Stimulated activated naive CD8-positive, alpha-beta T cell treated with anti-CD3 and anti-CD28 coated beads, Interleukin-15, Interleukin-2, amounts not matched to agents 100 ng/mL and 50 ng/mL, for 24 hours (primary cell): Measurements from ENCODE around the gene SPCS2.
A peak's percentile ranks its signal among the peaks of the same experiment; 100 is the strongest.
"Not testable (repeated sequence)": the region's sequence is repeated elsewhere in the genome, so short reads cannot be mapped to it uniquely, and the experiment has no call there.

Experiments used
- H3K27ac Mint-ChIP-seq: one replicate; pipeline ENCODE4 v1.8.0; 2021; ENCODE audit warnings: mild to moderate bottlenecking, mixed read lengths
- H3K27me3 Mint-ChIP-seq: one replicate; pipeline ENCODE4 v1.8.0; 2021; ENCODE audit warnings: mixed read lengths
- H3K36me3 Mint-ChIP-seq: one replicate; pipeline ENCODE4 v1.8.0; 2021; ENCODE audit warnings: low read depth, mixed read lengths
- H3K4me1 Mint-ChIP-seq: one replicate; pipeline ENCODE4 v1.8.0; 2021; ENCODE audit warnings: low read depth, mixed read lengths
- H3K4me3 Mint-ChIP-seq: one replicate; pipeline ENCODE4 v1.8.0; 2021; ENCODE audit warnings: mild to moderate bottlenecking, mixed read lengths
- H3K9me3 Mint-ChIP-seq: one replicate; pipeline ENCODE4 v1.8.0; 2021; ENCODE audit warnings: mixed read lengths

Gene SPCS2

DNA sequence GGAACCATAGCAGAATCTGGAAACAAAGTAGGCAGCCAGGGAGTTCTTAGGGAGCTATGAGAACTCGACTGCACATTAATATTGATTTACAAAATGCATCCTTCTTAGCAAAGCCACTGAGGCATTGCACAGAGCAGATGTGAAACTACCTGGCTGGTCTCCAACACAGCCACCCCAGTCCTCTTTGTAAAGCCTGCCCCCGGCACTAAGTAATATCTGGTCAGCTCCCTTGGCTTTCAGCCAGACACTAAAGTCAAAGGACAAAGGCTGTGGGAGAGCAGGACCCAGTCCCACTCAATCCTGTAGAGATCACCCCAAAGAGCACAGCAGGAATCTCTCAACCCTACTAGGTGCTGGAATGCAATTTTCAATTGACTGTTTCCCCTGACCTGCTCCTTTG lies 13.0 kb upstream of the SPCS2 start:
- H3K4me1 Mint-ChIP-seq = peaks cover 14% of the 10 kb centered on the region
- no peaks in the 10 kb centered on the region for H3K9me3 Mint-ChIP-seq
- peaks cover 37% of the 10 kb centered on the region for H3K36me3 Mint-ChIP-seq
- H3K27ac Mint-ChIP-seq = no peak overlapping the region
- no peak overlapping the region for H3K4me3 Mint-ChIP-seq
- H3K27me3 Mint-ChIP-seq = no peaks in the 10 kb centered on the region

DNA sequence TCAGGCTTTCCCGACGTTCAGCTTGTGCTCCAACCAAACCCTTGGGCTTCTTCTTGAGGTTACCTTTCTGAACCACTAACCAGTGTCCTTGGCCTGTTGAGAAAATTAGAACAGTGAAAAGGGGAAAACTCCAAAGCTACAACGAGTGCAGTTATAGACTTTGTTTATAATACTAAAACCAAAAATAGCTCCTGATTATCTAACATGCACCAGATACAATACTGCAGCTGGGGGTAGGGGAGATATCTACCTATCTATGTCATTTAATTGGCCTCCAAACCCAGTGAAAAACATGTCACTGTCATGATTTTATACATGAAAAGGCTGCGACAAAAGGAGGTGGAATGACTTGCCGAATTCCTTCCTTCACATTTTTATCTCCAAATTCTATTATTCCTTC lies 12.1 kb upstream of the SPCS2 start:
- peaks cover 42% of the 10 kb centered on the region for H3K36me3 Mint-ChIP-seq
- H3K4me1 Mint-ChIP-seq = peaks cover 14% of the 10 kb centered on the region
- no peak overlapping the region for H3K27ac Mint-ChIP-seq

DNA sequence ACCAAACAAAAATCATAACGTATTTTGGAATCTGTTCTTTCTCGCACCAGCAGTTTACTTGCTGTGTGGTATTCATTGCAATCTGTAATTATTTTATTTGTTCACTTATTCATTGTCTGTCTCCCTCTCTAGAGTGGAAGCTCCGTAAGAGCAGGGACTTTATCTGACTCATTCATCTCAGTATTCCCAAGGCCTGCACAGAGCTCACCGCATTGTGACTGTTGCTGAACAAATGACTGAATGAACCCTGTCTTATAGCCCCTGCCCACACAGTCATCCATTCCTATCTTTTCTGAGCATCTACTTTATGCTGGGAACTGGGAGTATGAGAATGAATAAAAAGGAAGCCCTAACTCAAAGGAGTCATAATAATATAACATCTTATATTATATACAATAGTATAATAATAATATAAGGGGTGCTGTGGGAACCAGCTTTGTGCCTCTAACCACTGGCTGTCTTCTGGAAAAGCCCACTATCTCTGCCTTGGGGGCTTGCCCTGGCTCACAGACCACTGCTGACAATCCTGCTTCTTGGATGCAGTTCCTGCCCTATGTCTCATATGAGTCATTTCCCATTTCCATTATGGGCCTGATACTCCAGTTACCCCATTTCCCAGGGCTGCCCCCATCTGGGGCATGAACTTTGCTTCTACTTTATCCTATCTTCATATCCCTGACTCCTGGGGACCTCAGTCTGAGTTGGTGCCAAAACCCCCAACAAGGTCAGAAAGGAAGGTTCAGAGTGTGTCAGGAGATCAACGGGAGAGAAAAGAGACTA lies 11.2 kb upstream of the SPCS2 start:
- Mint-ChIP-seq H3K9me3 (no peaks in the 10 kb centered on the region), H3K4me1 (peaks cover 15% of the 10 kb centered on the region), H3K27ac (no peak overlapping the region), H3K36me3 (peaks cover 42% of the 10 kb centered on the region), H3K4me3 (no peak overlapping the region), H3K27me3 (no peaks in the 10 kb centered on the region)

More for the DNA sequence above, 12.1 kb upstream of the SPCS2 start:
- Mint-ChIP-seq H3K27me3 (no peaks in the 10 kb centered on the region), H3K9me3 (no peaks in the 10 kb centered on the region), H3K4me3 (no peak overlapping the region)

DNA sequence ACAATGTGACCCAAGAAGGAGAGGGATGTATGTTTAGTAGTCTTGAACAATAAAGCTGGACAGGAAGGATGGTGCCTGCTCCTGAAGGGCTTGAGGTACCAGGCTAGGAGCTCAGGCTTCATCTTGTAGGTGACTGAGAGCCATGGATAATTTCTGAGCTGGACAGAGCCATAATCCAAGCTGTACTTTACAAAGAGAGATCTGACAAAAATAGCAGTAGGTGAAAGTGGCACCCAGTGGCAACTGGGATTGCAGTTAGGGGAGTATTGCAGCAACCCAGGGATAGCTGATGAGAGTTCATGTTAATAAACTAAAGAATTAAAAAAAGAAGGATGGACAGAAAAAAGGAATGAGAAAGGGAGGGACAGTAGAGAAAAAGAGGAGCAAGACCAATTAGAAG lies 7.6 kb upstream of the SPCS2 start:
- Mint-ChIP-seq H3K4me3 (no peak overlapping the region), H3K27me3 (no peaks in the 10 kb centered on the region), H3K36me3 (peaks cover 31% of the 10 kb centered on the region), H3K27ac (no peak overlapping the region), H3K9me3 (no peaks in the 10 kb centered on the region), H3K4me1 (peaks cover 31% of the 10 kb centered on the region)

DNA sequence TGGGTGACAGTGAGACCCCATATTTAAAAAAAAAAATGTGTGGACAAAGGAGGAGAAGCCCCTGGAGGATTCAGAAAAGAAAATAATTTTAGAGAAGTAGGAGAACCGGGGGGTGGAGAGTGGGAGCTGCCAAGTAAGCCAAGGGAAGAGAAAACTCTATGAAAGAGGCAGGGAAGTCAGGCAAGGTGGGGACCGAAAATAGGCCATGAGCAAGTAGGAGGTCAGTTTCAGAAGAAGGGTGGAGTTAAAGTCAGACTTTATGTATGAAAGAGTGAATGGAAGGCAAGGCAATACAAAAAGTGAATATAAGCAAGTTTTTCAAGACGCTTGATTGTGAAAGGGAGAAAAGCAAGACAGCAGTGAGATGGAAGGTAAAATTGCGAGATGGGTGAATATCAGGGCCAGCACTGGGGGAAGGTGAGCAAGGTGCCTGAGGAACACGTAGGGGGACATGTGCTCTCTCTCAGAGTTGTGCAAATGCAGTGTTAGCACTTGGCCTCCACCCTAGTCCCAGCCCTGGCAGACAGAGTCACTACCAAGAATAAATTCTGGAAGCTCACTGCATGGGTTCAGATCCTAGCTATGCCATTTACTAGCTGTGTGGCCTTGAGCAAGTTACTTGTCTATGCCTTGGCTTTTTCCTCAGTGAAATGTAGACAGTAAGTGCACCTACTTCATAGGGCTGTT lies 6.8 kb upstream of the SPCS2 start:
- H3K27me3 Mint-ChIP-seq = no peaks in the 10 kb centered on the region
- peaks cover 31% of the 10 kb centered on the region for H3K4me1 Mint-ChIP-seq
- no peak overlapping the region for H3K4me3 Mint-ChIP-seq
- no peaks in the 10 kb centered on the region for H3K9me3 Mint-ChIP-seq
- H3K36me3 Mint-ChIP-seq = peaks cover 30% of the 10 kb centered on the region
- peak overlapping the region; percentile 17 for H3K27ac Mint-ChIP-seq

DNA sequence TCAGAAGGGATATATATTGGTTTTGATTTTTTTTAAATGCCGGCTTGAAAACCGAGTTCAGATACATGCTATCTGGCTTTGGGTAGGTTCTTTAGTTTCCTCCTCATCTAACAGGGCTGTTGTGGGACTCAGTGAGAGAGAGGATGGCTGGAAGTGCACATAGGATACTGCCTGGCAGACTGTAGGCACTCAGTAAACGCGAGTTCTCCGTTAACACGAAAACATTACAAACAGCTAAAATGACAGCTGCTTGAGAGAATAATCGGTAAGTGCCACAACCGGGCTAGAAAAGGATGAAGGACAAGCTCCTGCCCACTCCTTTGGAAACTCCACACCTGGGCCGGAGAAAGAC lies 544 bp upstream of the SPCS2 start:
- H3K4me1 Mint-ChIP-seq = peaks cover 50% of the 10 kb centered on the region
- H3K27me3 Mint-ChIP-seq = no peaks in the 10 kb centered on the region
- H3K27ac Mint-ChIP-seq = peak overlapping the region; percentile 97
- peak overlapping the region; percentile 97 for H3K4me3 Mint-ChIP-seq
- peaks cover 31% of the 10 kb centered on the region for H3K36me3 Mint-ChIP-seq
- H3K9me3 Mint-ChIP-seq = no peaks in the 10 kb centered on the region

DNA sequence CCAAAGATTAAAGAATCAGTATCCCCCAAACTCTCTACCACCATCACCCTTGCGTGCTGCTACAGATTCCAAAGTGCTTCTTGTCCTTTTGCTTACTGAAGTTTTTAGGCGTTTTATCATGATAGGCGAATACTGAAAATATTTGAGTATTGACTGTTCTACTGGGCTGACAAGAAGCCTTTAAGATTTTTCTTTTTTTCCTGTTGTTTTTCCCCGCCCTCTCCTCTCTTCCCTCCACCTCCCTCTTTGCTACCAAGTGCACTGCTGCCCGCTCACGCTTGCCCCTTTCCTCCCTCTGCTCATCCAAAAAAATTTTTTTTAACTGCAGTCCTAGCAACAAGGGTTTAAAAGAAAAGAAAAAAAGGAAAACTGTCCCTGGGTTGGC lies 679 bp downstream of the SPCS2 start:
- peak overlapping the region; percentile 97 for H3K4me3 Mint-ChIP-seq
- H3K9me3 Mint-ChIP-seq = no peaks in the 10 kb centered on the region
- H3K27ac Mint-ChIP-seq = peak overlapping the region; percentile 97
- H3K27me3 Mint-ChIP-seq = no peaks in the 10 kb centered on the region
- H3K4me1 Mint-ChIP-seq = peaks cover 51% of the 10 kb centered on the region
- H3K36me3 Mint-ChIP-seq = peaks cover 31% of the 10 kb centered on the region

DNA sequence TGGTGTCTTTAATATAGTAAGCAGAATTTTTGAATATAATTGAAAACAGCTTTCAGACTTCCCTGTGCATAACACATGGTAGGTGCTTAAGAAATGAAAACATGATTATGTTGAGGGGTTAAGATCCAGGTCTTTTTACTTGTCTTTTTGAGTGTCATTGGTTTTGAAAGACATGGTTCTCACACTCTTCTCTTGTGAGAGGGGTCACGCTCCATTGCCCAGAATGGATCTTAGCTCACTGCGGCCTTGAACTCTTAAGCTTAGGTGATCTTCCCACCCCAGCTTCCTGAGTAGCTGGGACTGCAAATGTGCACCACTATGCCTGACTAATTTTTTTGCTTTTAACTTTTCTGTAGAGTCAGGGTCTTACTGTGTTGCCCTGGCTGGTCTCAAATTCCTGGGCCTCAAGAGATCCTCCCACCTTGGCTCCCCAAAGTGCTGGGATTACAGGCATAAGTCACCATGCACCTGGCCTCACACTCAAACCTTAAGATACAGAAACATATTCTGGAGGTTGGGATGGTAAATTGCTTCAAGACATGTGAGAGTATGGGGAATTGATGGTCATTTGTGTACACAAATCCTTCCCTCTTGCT lies 1.4 kb downstream of the SPCS2 start:
- Mint-ChIP-seq H3K27ac (peak overlapping the region; percentile 97), H3K4me3 (peak overlapping the region; percentile 97), H3K27me3 (no peaks in the 10 kb centered on the region), H3K4me1 (peaks cover 53% of the 10 kb centered on the region), H3K36me3 (peaks cover 31% of the 10 kb centered on the region), H3K9me3 (no peaks in the 10 kb centered on the region)

DNA sequence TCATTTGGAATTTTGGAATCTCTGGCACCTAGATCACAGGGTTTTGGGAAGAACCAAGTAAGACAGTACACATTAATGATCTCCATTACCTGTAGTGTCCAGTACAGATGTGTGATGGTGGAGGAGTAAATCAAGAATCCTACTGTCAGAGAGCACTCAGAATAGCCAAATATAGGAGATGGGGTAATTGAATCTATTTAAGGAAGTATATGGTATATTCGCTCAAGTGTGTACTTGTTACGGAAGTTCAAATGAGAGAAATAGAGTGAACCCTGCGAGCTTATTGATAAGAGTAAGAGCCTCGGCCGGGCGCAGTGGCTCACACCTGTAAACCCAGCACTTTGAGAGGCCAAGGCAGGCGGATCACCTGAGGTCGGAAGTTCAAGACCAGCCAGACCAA lies 2.2 kb downstream of the SPCS2 start:
- peaks cover 58% of the 10 kb centered on the region for H3K4me1 Mint-ChIP-seq
- no peaks in the 10 kb centered on the region for H3K27me3 Mint-ChIP-seq
- peaks cover 35% of the 10 kb centered on the region for H3K36me3 Mint-ChIP-seq
- peak overlapping the region; percentile 97 for H3K4me3 Mint-ChIP-seq
- no peaks in the 10 kb centered on the region for H3K9me3 Mint-ChIP-seq
- H3K27ac Mint-ChIP-seq = peak overlapping the region; percentile 36

DNA sequence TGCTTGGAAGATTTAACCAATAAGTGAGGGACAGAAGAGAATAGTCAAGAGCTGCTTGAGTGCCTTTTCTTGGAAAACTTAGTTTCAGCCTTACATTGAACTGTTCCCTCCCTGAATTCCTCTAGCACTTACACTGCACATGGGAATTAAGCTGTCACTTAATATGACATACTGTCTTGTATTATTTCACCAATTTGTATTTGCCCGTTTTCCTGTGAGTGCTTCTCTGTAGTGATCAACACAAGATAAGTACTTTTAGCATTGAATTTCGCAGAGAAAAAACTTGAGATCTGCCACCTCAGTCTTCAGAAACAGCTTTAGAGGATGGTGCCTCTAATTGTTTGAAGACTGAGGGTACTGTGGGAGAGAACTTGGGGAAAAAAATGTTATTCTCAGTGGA lies 3.7 kb downstream of the SPCS2 start:
- H3K9me3 Mint-ChIP-seq = no peaks in the 10 kb centered on the region
- no peaks in the 10 kb centered on the region for H3K27me3 Mint-ChIP-seq
- H3K4me3 Mint-ChIP-seq = no peak overlapping the region
- H3K27ac Mint-ChIP-seq = no peak overlapping the region
- peaks cover 44% of the 10 kb centered on the region for H3K36me3 Mint-ChIP-seq
- peaks cover 70% of the 10 kb centered on the region for H3K4me1 Mint-ChIP-seq

DNA sequence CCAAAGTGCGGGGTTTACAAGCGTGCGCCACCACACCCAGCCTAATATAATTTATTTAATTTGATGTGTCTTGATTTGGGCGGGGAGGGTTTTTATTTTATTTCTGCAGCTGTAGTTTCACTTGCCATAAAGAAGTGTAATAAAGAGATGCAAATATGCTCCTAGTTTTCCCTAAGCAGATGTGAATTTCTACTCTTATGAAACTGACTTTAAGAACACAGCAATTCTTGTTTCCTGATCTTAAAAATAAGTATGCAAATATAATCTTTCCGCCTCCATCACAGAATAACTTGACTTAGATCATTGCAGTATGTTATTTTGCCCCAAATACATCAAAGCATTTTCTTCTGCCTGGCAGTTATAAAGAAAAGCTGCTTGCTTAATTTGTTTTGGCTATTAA lies 4.4 kb downstream of the SPCS2 start:
- Mint-ChIP-seq H3K4me1 (peaks cover 76% of the 10 kb centered on the region), H3K4me3 (no peak overlapping the region), H3K36me3 (peaks cover 50% of the 10 kb centered on the region), H3K27me3 (no peaks in the 10 kb centered on the region), H3K9me3 (no peaks in the 10 kb centered on the region), H3K27ac (no peak overlapping the region)

DNA sequence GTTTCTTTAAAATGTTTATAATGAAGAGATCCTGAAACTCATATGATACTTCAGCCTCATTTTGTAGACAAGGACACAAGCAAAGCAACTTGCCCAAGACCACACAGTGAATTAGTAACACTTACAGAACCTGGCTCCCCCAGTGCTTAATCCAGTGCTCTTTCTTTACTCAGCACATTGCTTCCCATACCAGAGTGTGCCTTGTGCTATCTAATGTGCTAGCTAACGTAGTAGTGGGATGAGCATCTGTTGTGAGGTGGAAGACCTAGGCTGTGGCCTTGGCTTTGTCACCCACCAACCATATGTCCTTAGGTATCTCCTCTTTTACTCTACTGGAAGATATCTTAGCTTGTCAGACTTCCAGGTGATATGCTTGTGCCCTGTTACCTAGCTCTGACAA lies 5.1 kb downstream of the SPCS2 start:
- peaks cover 54% of the 10 kb centered on the region for H3K36me3 Mint-ChIP-seq
- H3K4me1 Mint-ChIP-seq = peaks cover 83% of the 10 kb centered on the region

DNA sequence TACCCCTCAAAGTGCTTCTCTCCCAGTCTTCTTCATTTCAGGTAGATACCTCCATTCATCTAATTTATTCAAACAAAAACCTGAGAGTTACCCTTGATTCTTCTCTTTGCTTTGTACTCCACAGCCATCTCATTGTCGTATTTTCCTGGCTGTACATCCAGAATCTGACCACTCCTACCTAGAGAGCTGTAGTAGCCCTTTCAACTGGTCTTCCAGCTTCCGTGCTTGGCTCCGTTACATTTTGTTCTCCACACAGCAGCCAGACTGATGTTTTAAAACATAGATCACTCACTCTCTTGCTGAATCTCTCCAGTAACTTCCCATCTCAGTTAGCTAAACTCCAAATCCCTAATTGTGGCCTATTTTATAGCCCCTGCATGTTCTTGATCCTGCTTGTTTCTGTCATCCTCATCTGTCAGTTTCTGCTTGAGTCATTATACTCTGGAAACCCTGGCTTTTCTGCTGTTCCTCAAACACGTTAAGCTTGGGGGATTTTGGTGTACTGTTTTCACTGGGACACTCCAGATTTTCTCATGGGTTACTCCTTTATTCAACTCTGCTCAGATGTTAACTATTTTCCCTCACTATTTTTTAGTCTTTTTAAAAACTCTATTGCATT lies 7.4 kb downstream of the SPCS2 start:
- Mint-ChIP-seq H3K4me1 (peaks cover 84% of the 10 kb centered on the region), H3K4me3 (no peak overlapping the region), H3K36me3 (peaks cover 57% of the 10 kb centered on the region), H3K9me3 (no peaks in the 10 kb centered on the region), H3K27ac (no peak overlapping the region), H3K27me3 (no peaks in the 10 kb centered on the region)

More for the DNA sequence above, 5.1 kb downstream of the SPCS2 start:
- H3K27ac Mint-ChIP-seq = peak overlapping the region; percentile 46
- H3K9me3 Mint-ChIP-seq = no peaks in the 10 kb centered on the region
- H3K4me3 Mint-ChIP-seq = no peak overlapping the region
- no peaks in the 10 kb centered on the region for H3K27me3 Mint-ChIP-seq

DNA sequence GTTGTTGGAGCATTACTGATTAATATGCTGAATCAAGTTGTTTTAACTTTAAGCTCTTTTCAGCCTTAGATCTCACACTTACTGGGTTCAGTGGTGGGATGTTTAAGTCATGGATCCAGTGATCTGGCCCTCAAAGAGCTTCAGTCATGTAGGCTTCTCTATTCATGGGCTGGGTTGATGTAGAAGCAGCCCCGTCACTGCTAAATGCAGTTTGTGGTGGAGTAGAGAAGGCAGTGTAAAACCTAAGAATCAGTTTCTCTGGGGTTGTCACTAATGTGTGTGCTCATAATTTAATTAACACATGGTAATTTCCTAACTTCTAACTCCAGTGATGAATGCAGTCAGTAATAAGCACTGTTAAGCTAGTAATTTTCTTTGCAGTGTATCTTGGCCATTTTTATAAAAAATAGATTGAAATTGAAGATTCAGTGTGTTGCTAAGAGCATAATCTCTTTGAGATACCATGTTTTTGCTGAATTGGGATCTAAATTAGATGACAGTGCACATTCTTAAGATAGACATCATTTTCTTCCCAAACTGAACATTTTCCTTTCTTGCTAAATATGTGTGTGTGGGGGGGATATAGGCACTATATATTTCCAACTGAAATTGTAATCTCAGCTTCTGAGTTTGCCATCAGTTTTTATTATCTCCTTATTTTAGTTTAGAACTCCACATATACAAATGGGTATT lies 9.0 kb downstream of the SPCS2 start:
- H3K4me1 Mint-ChIP-seq = peaks cover 86% of the 10 kb centered on the region
- H3K36me3 Mint-ChIP-seq = peaks cover 62% of the 10 kb centered on the region
- H3K9me3 Mint-ChIP-seq = no peaks in the 10 kb centered on the region
- H3K27ac Mint-ChIP-seq = no peak overlapping the region
- no peaks in the 10 kb centered on the region for H3K27me3 Mint-ChIP-seq
- H3K4me3 Mint-ChIP-seq = no peak overlapping the region

DNA sequence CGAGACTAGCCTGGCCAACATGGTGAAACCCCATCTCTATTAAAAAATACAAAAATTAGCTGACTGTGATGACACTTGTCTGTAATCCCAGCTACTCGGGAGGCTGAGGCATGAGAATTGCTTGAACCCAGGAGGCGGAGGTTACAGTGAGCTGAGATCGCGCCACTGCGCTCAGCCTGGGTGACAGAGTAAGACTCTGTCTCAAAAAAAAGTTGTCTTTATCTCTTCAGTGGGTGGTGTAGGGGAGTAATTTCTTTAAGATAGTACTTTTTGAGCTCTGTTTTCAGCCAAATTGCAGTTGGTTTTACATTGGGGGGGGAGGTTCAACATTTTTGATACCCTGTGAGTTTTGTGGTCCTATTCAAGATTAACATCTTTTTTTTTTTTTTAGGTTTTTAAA lies 11.1 kb downstream of the SPCS2 start:
- H3K9me3 Mint-ChIP-seq, H3K4me3 Mint-ChIP-seq, H3K27ac Mint-ChIP-seq, H3K27me3 Mint-ChIP-seq: not testable (repeated sequence)
- Mint-ChIP-seq H3K4me1 (peaks cover 67% of the 10 kb centered on the region), H3K36me3 (peaks cover 76% of the 10 kb centered on the region)
